Endothelial cell of umbilical vein (primary cell): ENCODE data around the gene LEMD3. TPM values are rescaled to one million over a fixed set of nuclear protein-coding genes. Genes with fewer than 3 reads are reported as not detected.
"Not testable (repeated sequence)": the region's sequence is repeated elsewhere in the genome, so short reads cannot be mapped to it uniquely, and the experiment has no call there.

Source experiments
- BruUV-seq: library from RNA; stranded (reverse); fragments of 400-500 nt; replicated peaks from 2 replicates; lab custom pipeline; 2021; lab: Mats Ljungman, UMichigan
- CTCF ChIA-PET: fragments of 300-600, 350-600 bp; sonication (Branson Sonifier 250); formaldehyde crosslinking; loops from one replicate; lab custom pipeline; 2021; ENCODE audit warnings: antibody characterized with exemption, inconsistent platforms; lab: Charles Lee
- POLR2A ChIA-PET: fragments of 300-600, 350-600 bp; sonication (Branson Sonifier 250); formaldehyde crosslinking; loops from one replicate; lab custom pipeline; 2021; ENCODE audit warnings: antibody characterized with exemption, inconsistent platforms; lab: Charles Lee
- DNase-seq: peaks from one replicate; pipeline ENCODE4 v3.0.0-alpha.2; 2011; ENCODE audit warnings: low read depth, low spot score
- FAIRE-seq: peaks from 2 replicates; lab custom pipeline; 2011; peaks lifted over from hg19 to GRCh38; lab: Jason Lieb, UNC
- H2AFZ ChIP-seq: 2 replicates; pipeline ENCODE4 v1.6.0; 2012; ENCODE audit warnings: low read depth, low read length, control low read depth, inconsistent platforms
- H3K27ac ChIP-seq: 2 replicates; pipeline ENCODE4 v1.5.1; 2011; ENCODE audit warnings: low read depth, mild to moderate bottlenecking, control low read depth, low read length, moderate library complexity; ENCODE audit not compliant: insufficient read depth
- H3K27me3 ChIP-seq, 2 experiments: 2 replicates each; pipeline versions ENCODE4 v1.6.0 to v1.6.1; 2011; ENCODE audit warnings: low read length in 2 of 2, mixed read lengths in 1 of 2; ENCODE audit not compliant: control insufficient read depth in 2 of 2, insufficient read depth in 2 of 2
- H3K36me3 ChIP-seq, 2 experiments: 2 replicates in 1 of 2; 3 replicates in 1 of 2; pipeline ENCODE4 v1.5.1; 2011; ENCODE audit warnings: low read length in 2 of 2, mild to moderate bottlenecking in 1 of 2, moderate library complexity in 1 of 2; ENCODE audit not compliant: control insufficient read depth in 2 of 2, insufficient read depth in 2 of 2; ENCODE audit errors: extremely low read depth in 1 of 2
- H3K4me1 ChIP-seq: 3 replicates; pipeline ENCODE4 v1.5.1; 2011; ENCODE audit warnings: mild to moderate bottlenecking, low read length; ENCODE audit not compliant: control insufficient read depth, insufficient read depth; ENCODE audit errors: extremely low read depth
- H3K4me2 ChIP-seq: 2 replicates; pipeline ENCODE4 v1.6.1; 2011; ENCODE audit warnings: low read length, control low read depth, mixed read lengths; ENCODE audit not compliant: insufficient read depth
- H3K4me3 ChIP-seq, 3 experiments: fragments of 200-600 bp in 1 of 3; sonication (generic), shearing (Covaris generic) in 1 of 3; replicated peaks in 1 of 3; 2 replicates each; pipeline ENCODE4 v1.5.1; 2011 to 2016; ENCODE audit warnings: control low read depth in 3 of 3, low read length in 3 of 3, mild to moderate bottlenecking in 2 of 3, inconsistent platforms in 1 of 3, low read depth in 1 of 3, moderate library complexity in 1 of 3; ENCODE audit not compliant: insufficient read depth in 1 of 3
- H3K79me2 ChIP-seq: 2 replicates; pipeline ENCODE4 v1.6.0; 2012; ENCODE audit warnings: low read length, inconsistent platforms; ENCODE audit not compliant: control insufficient read depth, insufficient read depth
- H3K9ac ChIP-seq: replicated peaks from 2 replicates; pipeline ENCODE3; 2011; ENCODE audit warnings: low read length, control low read depth; ENCODE audit not compliant: insufficient read depth; ENCODE audit errors: extremely low read depth
- H3K9me1 ChIP-seq: replicated peaks from 3 replicates; pipeline ENCODE4 v1.6.0; 2011; ENCODE audit warnings: mild to moderate bottlenecking, low read length; ENCODE audit not compliant: control insufficient read depth, insufficient read depth; ENCODE audit errors: extremely low read depth
- H3K9me3 ChIP-seq: replicated peaks from 2 replicates; pipeline ENCODE4 v1.5.1; 2012; ENCODE audit warnings: low read length, inconsistent platforms; ENCODE audit not compliant: control insufficient read depth, insufficient read depth
- H4K20me1 ChIP-seq: replicated peaks from 2 replicates; pipeline ENCODE3; 2011; ENCODE audit warnings: mild to moderate bottlenecking, low read length; ENCODE audit not compliant: control insufficient read depth, insufficient read depth; ENCODE audit errors: extremely low read depth
- CTCF ChIP-seq, 2 donors: IDR thresholded peaks; 1 replicate in 1 of 2; 2 replicates in 1 of 2; pipeline ENCODE4 v1.5.1; 2011; ENCODE audit warnings: low read length in 2 of 2, mild to moderate bottlenecking in 2 of 2, moderate library complexity in 2 of 2, control low read depth in 1 of 2, inconsistent platforms in 1 of 2, low read depth in 1 of 2; ENCODE audit not compliant: insufficient read depth in 1 of 2; ENCODE audit errors: extremely low read depth in 1 of 2
- EZH2 ChIP-seq: IDR thresholded peaks from 2 replicates; pipeline ENCODE4 v1.6.1; 2012; ENCODE audit warnings: borderline replicate concordance, low read depth, mild to moderate bottlenecking, moderate library complexity, low read length, inconsistent platforms; ENCODE audit not compliant: severe bottlenecking
- FOS ChIP-seq: IDR thresholded peaks from 2 replicates; pipeline ENCODE4 v1.6.1; 2011; ENCODE audit warnings: mild to moderate bottlenecking, low read length, moderate library complexity, borderline replicate concordance; ENCODE audit not compliant: insufficient read depth
- GATA2 ChIP-seq: IDR thresholded peaks from 2 replicates; pipeline ENCODE4 v1.7.0; 2011; ENCODE audit warnings: low read depth, mild to moderate bottlenecking, moderate library complexity, mixed read lengths, low read length; ENCODE audit not compliant: insufficient read length, insufficient read depth
- JUN ChIP-seq: IDR thresholded peaks from 2 replicates; pipeline ENCODE4 v1.6.1; 2011; ENCODE audit warnings: borderline replicate concordance, low read depth; ENCODE audit not compliant: insufficient read length, insufficient read depth
- MAX ChIP-seq: IDR thresholded peaks from 2 replicates; pipeline ENCODE4 v1.6.1; 2011; ENCODE audit not compliant: insufficient read depth, insufficient read length
- MYC ChIP-seq: IDR thresholded peaks from one replicate; pipeline ENCODE4 v1.6.1; 2011; ENCODE audit warnings: mild to moderate bottlenecking, low read depth, low read length
- POLR2A ChIP-seq: IDR thresholded peaks from 2 replicates; pipeline ENCODE4 v1.6.1; 2012; ENCODE audit warnings: low read depth, mild to moderate bottlenecking, control low read depth, low read length
- POLR2AphosphoS5 ChIP-seq: IDR thresholded peaks from 2 replicates; pipeline ENCODE4 v1.6.1; 2012; ENCODE audit warnings: low read depth, mild to moderate bottlenecking, control low read depth, low read length, moderate library complexity; ENCODE audit not compliant: insufficient read depth
- dilution Hi-C: fragments of 300-500 bp; cut with MboI; formaldehyde crosslinking; loops from one replicate; pipeline ENCODE4 v1.15.0; 2019; ENCODE audit warnings: low sequenced_read_pairs; ENCODE audit not compliant: extremely low pct_ligation_motif_present
- intact Hi-C: fragments of 100-400 bp; cut with micrococcal nuclease; formaldehyde crosslinking; loops from one replicate; pipeline ENCODE4 v1.10.0; 2022
- polyA plus RNA-seq, 4 experiments: library from polyadenylated mRNA; depleted of rRNA in 3 of 4; stranded (reverse) in 3 of 4; unstranded in 1 of 4; fragments of >200 nt; gene quantifications; 2 replicates each; pipeline versions ENCODE4 v1.2.1 to v1.2.3, GENCODE V29; 2011 to 2012; ENCODE audit warnings: missing spikeins in 1 of 4
- total RNA-seq: library from RNA; stranded (reverse); gene quantifications from 2 replicates; pipeline ENCODE4 v1.2.3, GENCODE V29; 2021

Gene LEMD3
- total and polyA plus RNA-seq, 2 donors (not counting 3 experiments of a cell fraction or from before 2014, with no cell fraction given) = 7.4 to 24.2 TPM

GRCh38 chr12:65280306-65280705, 110.9 kb downstream of the LEMD3 start:
- Histone ChIP-seq H3K27me3 (no peaks in the 10 kb centered on the region), H3K9ac (peak overlapping the region; percentile 93), H3K9me3 (no peaks in the 10 kb centered on the region), H3K4me1 (peaks cover 24% of the 10 kb centered on the region), H3K4me2 (peak overlapping the region; percentile 99), H3K36me3 (no peaks in the 10 kb centered on the region), H3K9me1 (no peaks in the 10 kb centered on the region), H2AFZ (no peak overlapping the region), H3K79me2 (peaks cover 62% of the 10 kb centered on the region), H3K27ac (no peak overlapping the region), H3K4me3 (peak overlapping the region in 2 of 3 experiments; percentile 90 to 95), H4K20me1 (peaks cover 3% of the 10 kb centered on the region)
- intact Hi-C loops = loop anchor here (5.0 kb wide), 1 partner anchor 388 kb away; no protein-coding TSS in a partner anchor
- FAIRE-seq (peak; percentile 48), DNase-seq (peak; percentile 50)
- no peak for TF ChIP-seq POLR2A
- ChIA-PET CTCF (interaction anchor here (1.2 to 1.3 kb wide), 3 partner anchors 11 to 276 kb away, joined by 4 to 5 read pairs (median 4); no protein-coding TSS in a partner anchor), POLR2A (no interaction called here)
- dilution Hi-C loops = no loop called here
- BruUV-seq = no TSS peak

DNA sequence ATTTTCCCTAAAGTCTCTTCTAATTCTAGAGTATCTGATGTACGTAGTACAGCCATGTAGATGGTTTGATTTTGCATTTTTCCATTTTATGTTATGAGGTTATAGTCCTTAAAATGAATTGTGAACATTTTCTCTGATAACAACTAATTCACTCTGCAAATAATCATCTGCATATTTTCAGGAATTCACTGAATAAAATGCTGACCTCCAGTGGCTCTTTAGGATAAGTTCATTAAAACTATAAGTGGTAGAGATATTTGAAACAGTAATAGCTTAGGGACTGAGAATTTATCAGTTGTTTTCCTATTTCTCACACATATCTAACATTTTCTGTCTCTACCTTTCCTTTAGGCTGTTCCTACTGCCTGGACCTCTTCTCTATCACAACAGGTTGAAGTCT, 113.5 kb downstream of the LEMD3 start:
- H3K79me2 ChIP-seq = peaks cover 83% of the 10 kb centered on the region
- H3K4me3 ChIP-seq = no peak overlapping the region
- FAIRE-seq = peak; percentile 4
- no peaks in the 10 kb centered on the region for H3K9me3 ChIP-seq
- peaks cover 3% of the 10 kb centered on the region for H4K20me1 ChIP-seq
- H3K27ac ChIP-seq = no peak overlapping the region
- DNase-seq = no peak
- no TSS peak for BruUV-seq
- ChIA-PET CTCF (interaction anchor here (0.6 to 1.1 kb wide), 6 partner anchors 13 to 160 kb away, joined by 3 to 6 read pairs (median 4); no protein-coding TSS in a partner anchor), POLR2A (no interaction called here)
- dilution Hi-C loops (no loop called here), intact Hi-C loops (loop anchor here (5.0 kb wide), 1 partner anchor 391 kb away; no protein-coding TSS in a partner anchor)
- H3K4me1 ChIP-seq = peaks cover 23% of the 10 kb centered on the region
- no peaks in the 10 kb centered on the region for H3K9me1 ChIP-seq
- H3K27me3 ChIP-seq = no peaks in the 10 kb centered on the region
- no peak for TF ChIP-seq POLR2A
- TF ChIP-seq JUN = no peak
- no peak for TF ChIP-seq EZH2
- TF ChIP-seq CTCF (IDR thresholded peaks at IDR 0.05; ENCODE audit: extremely low read depth in 1 of 2, insufficient read depth in 1 of 2, low read depth in 1 of 2, low read length in 2 of 2) = no peak
- no peak for TF ChIP-seq POLR2AphosphoS5
- TF ChIP-seq FOS = no peak
- TF ChIP-seq MAX = no peak
- TF ChIP-seq GATA2 = no peak
- no peak for TF ChIP-seq MYC
- H3K36me3 ChIP-seq = no peaks in the 10 kb centered on the region
- no peak overlapping the region for H3K4me2 ChIP-seq
- no peak overlapping the region for H3K9ac ChIP-seq
- no peak overlapping the region for H2AFZ ChIP-seq

GRCh38 chr12:65285532-65285931, 116.1 kb downstream of the LEMD3 start:
- H3K36me3 ChIP-seq, POLR2A ChIA-PET, intact Hi-C loops, H4K20me1 ChIP-seq, H3K27me3 ChIP-seq, BruUV-seq, dilution Hi-C loops, DNase-seq, H3K4me3 ChIP-seq, CTCF ChIA-PET, H3K27ac ChIP-seq, H3K4me2 ChIP-seq, H3K9me1 ChIP-seq, H3K9me3 ChIP-seq, H3K4me1 ChIP-seq, H2AFZ ChIP-seq, H3K9ac ChIP-seq, FAIRE-seq: not testable (repeated sequence)
- peaks cover 84% of the 10 kb centered on the region for H3K79me2 ChIP-seq
